SU-DHL-6 (cell line): ENCODE measurements around the gene CYP4F22.
"Not testable (repeated sequence)": the region's sequence is repeated elsewhere in the genome, so short reads cannot be mapped to it uniquely, and the experiment has no call there.

Source experiments
- H2AFZ ChIP-seq: fragments of 200-600 bp; sonication (generic); 2 replicates; pipeline ENCODE4 v1.6.1; 2014; ENCODE audit warnings: low read depth, mild to moderate bottlenecking, moderate library complexity, mixed read lengths, antibody characterized with exemption, low read length; ENCODE audit not compliant: severe bottlenecking
- H3F3A ChIP-seq: fragments of 200-600 bp; shearing (Covaris generic); 2 replicates; pipeline ENCODE4 v1.6.0; 2016; ENCODE audit warnings: antibody characterized with exemption, mild to moderate bottlenecking; ENCODE audit not compliant: insufficient read depth
- H3K27ac ChIP-seq: fragments of 200-600 bp; sonication (generic); 2 replicates; pipeline ENCODE4 v1.5.1; 2016; ENCODE audit warnings: low read depth, mild to moderate bottlenecking, low read length, moderate library complexity, mixed read lengths
- H3K27me3 ChIP-seq: fragments of 200-600 bp; sonication (generic), shearing (Covaris generic); 2 replicates; pipeline ENCODE4 v1.6.0; 2014; ENCODE audit warnings: mild to moderate bottlenecking, low read length
- H3K36me3 ChIP-seq: fragments of 200-600 bp; sonication (generic); 2 replicates; pipeline ENCODE4 v1.6.1; 2014; ENCODE audit warnings: mild to moderate bottlenecking, low read length, mixed read lengths
- H3K4me2 ChIP-seq: fragments of 300-600, 200-600 bp; shearing (Covaris generic), sonication (generic); 2 replicates; pipeline ENCODE4 v1.6.0; 2014; ENCODE audit warnings: low read length, low read depth, mild to moderate bottlenecking; ENCODE audit not compliant: poor library complexity, severe bottlenecking
- H3K4me3 ChIP-seq: fragments of 200-600 bp; sonication (generic); 2 replicates; pipeline ENCODE4 v1.5.1; 2014; ENCODE audit warnings: antibody characterized with exemption, low read length, mild to moderate bottlenecking, mixed read lengths; ENCODE audit not compliant: insufficient read depth, poor library complexity, severe bottlenecking
- H3K79me2 ChIP-seq: fragments of 200-600 bp; sonication (generic); 2 replicates; pipeline ENCODE4 v1.6.1; 2014; ENCODE audit warnings: mild to moderate bottlenecking, low read length, moderate library complexity; ENCODE audit not compliant: insufficient read depth
- H3K9ac ChIP-seq: fragments of 200-600 bp; sonication (generic); 2 replicates; pipeline ENCODE4 v1.7.0; 2014; ENCODE audit warnings: mild to moderate bottlenecking, low read length
- H3K9me2 ChIP-seq: fragments of 200-600 bp; sonication (generic); replicated peaks from 2 replicates; pipeline ENCODE4 v1.6.1; 2014; ENCODE audit warnings: low read length; ENCODE audit not compliant: insufficient read depth
- H3K9me3 ChIP-seq: fragments of 200-600 bp; sonication (generic); 2 replicates; pipeline ENCODE4 v1.6.1; 2014; ENCODE audit warnings: low read length, mixed read lengths; ENCODE audit not compliant: insufficient read depth
- H4K20me1 ChIP-seq: fragments of 200-600 bp; sonication (generic); 2 replicates; pipeline ENCODE4 v1.6.1; 2014; ENCODE audit warnings: low read depth, mild to moderate bottlenecking, antibody characterized with exemption, low read length, moderate library complexity, mixed read lengths
- CTCF ChIP-seq: fragments of 200-600 bp; sonication (generic); IDR thresholded peaks from one replicate; pipeline ENCODE4 v1.5.1; 2017; ENCODE audit warnings: antibody characterized with exemption, mild to moderate bottlenecking, low read length, moderate library complexity; ENCODE audit not compliant: insufficient read depth, poor library complexity, severe bottlenecking
- EZH2phosphoT487 ChIP-seq: fragments of 200-600 bp; sonication (generic), shearing (Covaris generic); conservative IDR thresholded peaks from 2 replicates; pipeline ENCODE4 v1.6.1; 2018; ENCODE audit warnings: mild to moderate bottlenecking, antibody characterized with exemption, low read length, moderate library complexity, mixed read lengths

The CYP4F22 gene

GRCh38 chr19:15507068-15508034 is 974 bp upstream of the CYP4F22 start:
- Histone ChIP-seq H3K4me2 (no peak overlapping the region), H3F3A (no peaks in the 10 kb centered on the region), H2AFZ (no peak overlapping the region), H4K20me1 (no peaks in the 10 kb centered on the region), H3K27me3 (no peaks in the 10 kb centered on the region), H3K4me3 (no peak overlapping the region), H3K9me2 (no peaks in the 10 kb centered on the region), H3K9ac (no peak overlapping the region), H3K9me3 (no peaks in the 10 kb centered on the region), H3K27ac (no peak overlapping the region), H3K36me3 (no peaks in the 10 kb centered on the region), H3K79me2 (no peaks in the 10 kb centered on the region)
- no peak for TF ChIP-seq CTCF
- TF ChIP-seq EZH2phosphoT487, result no peak

- Histone ChIP-seq H3K9me3 (0 out of 2 replicates have a peak, but pooled peaks cover 5% of the 10 kb centered on the region), H3F3A (no peaks in the 10 kb centered on the region), H2AFZ (no peak overlapping the region), H3K79me2 (no peaks in the 10 kb centered on the region), H3K4me3 (no peak overlapping the region), H3K27me3 (no peaks in the 10 kb centered on the region), H3K27ac (no peak overlapping the region), H3K9me2 (no peaks in the 10 kb centered on the region), H3K9ac (no peak overlapping the region), H4K20me1 (no peaks in the 10 kb centered on the region), H3K36me3 (no peaks in the 10 kb centered on the region), H3K4me2 (no peak overlapping the region)
- TF ChIP-seq CTCF (no peak), EZH2phosphoT487 (no peak)
Observed at GRCh38 chr19:15511671-15512424, 3.5 kb downstream of the CYP4F22 start.

GRCh38 chr19:15515227-15515625 is 6.9 kb downstream of the CYP4F22 start:
- not testable (repeated sequence) for H4K20me1 ChIP-seq, H3K9ac ChIP-seq, H3K4me2 ChIP-seq, H3K36me3 ChIP-seq, H3K27ac ChIP-seq, H3F3A ChIP-seq, H3K27me3 ChIP-seq, H3K79me2 ChIP-seq, H2AFZ ChIP-seq, H3K9me2 ChIP-seq, H3K4me3 ChIP-seq, H3K9me3 ChIP-seq
